ENCODE results near the gene DCUN1D1. TPM values are rescaled to one million over a fixed set of nuclear protein-coding genes. Genes with fewer than 3 reads are reported as not detected.

DCUN1D1 gene
- total RNA-seq (ENCODE audit: low replicate concordance), result 54.4 and 60.7 TPM in 2 replicates
- long read RNA-seq, full-length matches to known transcripts, result 30 of 45 reads
- long read RNA-seq, partial matches to known transcripts, result 6 of 45 reads
- long read RNA-seq, other reads (novel, unspliced or antisense), result 9 of 45 reads

- H3K4me1 Mint-ChIP-seq (ENCODE audit: unreplicated experiment), result peaks cover 11% of the 10 kb centered on the region
- no peaks in the 10 kb centered on the region for H3K27me3 Mint-ChIP-seq
- no peaks in the 10 kb centered on the region for H3K36me3 Mint-ChIP-seq
- H3K27ac Mint-ChIP-seq, result peak within 1 kb of the TSS; percentile 88
- DNase-seq (ENCODE audit: extremely low spot score, unreplicated experiment), result peak; percentile 95
- TF ChIP-seq CTCF (conservative IDR thresholded peaks at IDR 0.05), result no peak
- no peaks in the 10 kb centered on the region for H3K9me3 Mint-ChIP-seq
- peak within 1 kb of the TSS; percentile 95 for H3K4me3 Mint-ChIP-seq
These were observed at the start of gene DCUN1D1 for GRCh38 chr3:182980204-182981037. DCUN1D1 (minus strand) TSS chr3:182980538; CDS start chr3:182980489, 49 bp downstream.

- no peak for TF ChIP-seq CTCF (conservative IDR thresholded peaks at IDR 0.05)
- no peaks in the 10 kb centered on the region for H3K4me1 Mint-ChIP-seq (ENCODE audit: unreplicated experiment)
- H3K4me3 Mint-ChIP-seq, result no peak overlapping the region
- H3K27me3 Mint-ChIP-seq, result no peaks in the 10 kb centered on the region
- H3K27ac Mint-ChIP-seq, result no peak overlapping the region
- peaks cover 39% of the 10 kb centered on the region for H3K36me3 Mint-ChIP-seq
- peaks cover 8% of the 10 kb centered on the region for H3K9me3 Mint-ChIP-seq
- DNase-seq (ENCODE audit: extremely low spot score, unreplicated experiment), result no peak
These were observed 48.1 kb upstream of the DCUN1D1 start for GRCh38 chr3:183028416-183028815.

- Mint-ChIP-seq H3K4me3 (no peak overlapping the region), H3K27me3 (no peaks in the 10 kb centered on the region), H3K9me3 (peaks cover 8% of the 10 kb centered on the region), H3K36me3 (peaks cover 45% of the 10 kb centered on the region), H3K4me1 (ENCODE audit: unreplicated experiment) (no peaks in the 10 kb centered on the region), H3K27ac (no peak overlapping the region)
- no peak for DNase-seq (ENCODE audit: extremely low spot score, unreplicated experiment)
- no peak for TF ChIP-seq CTCF (conservative IDR thresholded peaks at IDR 0.05)
These were observed 46.9 kb upstream of the DCUN1D1 start for GRCh38 chr3:183027276-183027675.

GRCh38 chr3:183022936-183023516 is 42.7 kb upstream of the DCUN1D1 start:
- H3K27ac Mint-ChIP-seq, result no peak overlapping the region
- no peak for TF ChIP-seq CTCF (conservative IDR thresholded peaks at IDR 0.05)
- DNase-seq (ENCODE audit: extremely low spot score, unreplicated experiment), result no peak

GRCh38 chr3:183018421-183019192 is 38.3 kb upstream of the DCUN1D1 start:
- no peaks in the 10 kb centered on the region for H3K9me3 Mint-ChIP-seq

More at GRCh38 chr3:183022936-183023516, 42.7 kb upstream of the DCUN1D1 start:
- Mint-ChIP-seq H3K9me3 (no peaks in the 10 kb centered on the region), H3K36me3 (peaks cover 37% of the 10 kb centered on the region), H3K4me1 (ENCODE audit: unreplicated experiment) (no peaks in the 10 kb centered on the region), H3K4me3 (no peak overlapping the region), H3K27me3 (no peaks in the 10 kb centered on the region)

More at GRCh38 chr3:183018421-183019192, 38.3 kb upstream of the DCUN1D1 start:
- no peak overlapping the region for H3K4me3 Mint-ChIP-seq
- no peaks in the 10 kb centered on the region for H3K27me3 Mint-ChIP-seq
- no peak for TF ChIP-seq CTCF (conservative IDR thresholded peaks at IDR 0.05)
- no peaks in the 10 kb centered on the region for H3K4me1 Mint-ChIP-seq (ENCODE audit: unreplicated experiment)
- H3K36me3 Mint-ChIP-seq, result peaks cover 33% of the 10 kb centered on the region
- DNase-seq (ENCODE audit: extremely low spot score, unreplicated experiment), result no peak
- H3K27ac Mint-ChIP-seq, result no peak overlapping the region

Data from type B pancreatic cell (in vitro differentiated cells).